ENCODE data around the gene MLLT1.

GRCh38 chr19:6215701-6216235 lies 64.0 kb downstream of the MLLT1 start:
- no peak for TF ChIP-seq CTCF (IDR thresholded peaks at IDR 0.05)
- TF ChIP-seq EP300 (IDR thresholded peaks at IDR 0.05), result no peak
- no peak for TF ChIP-seq POLR2AphosphoS5 (IDR thresholded peaks at IDR 0.05)

All from suprapubic skin (tissue), 4 donors.